Measurements from ENCODE around the gene TRAPPC10. TPM values are rescaled to one million over a fixed set of nuclear protein-coding genes. Genes with fewer than 3 reads are reported as not detected.

TRAPPC10 gene
- total and polyA plus RNA-seq, 2 donors (not counting 1 experiment from before 2014, with no cell fraction given) = 61.7 to 145 TPM

- ChIA-PET CTCF (interaction anchor here (1.4 to 1.8 kb wide), 2 partner anchors 181 to 360 kb away, joined by 3 to 4 read pairs; no protein-coding TSS in a partner anchor), POLR2A (no interaction called here)
- peaks cover 8% of the 10 kb centered on the region for H3K4me1 Mint-ChIP-seq
- Histone ChIP-seq H3K4me1 (ENCODE audit: control insufficient read depth in 2 of 2, insufficient read depth in 2 of 2, low read length in 2 of 2) (peaks cover 0 to 6% of the 10 kb centered on the region in 2 donors), H3K4me3 (ENCODE audit: control extremely low read depth in 1 of 5, extremely low read depth in 1 of 5, insufficient read depth in 1 of 5, low read depth in 2 of 5, low read length in 4 of 5) (no peak overlapping the region), H3K27me3 (replicated peaks in 1 of 4; ENCODE audit: control extremely low read depth in 1 of 4, control insufficient read depth in 3 of 4, insufficient read depth in 4 of 4, low read length in 3 of 4) (no peaks in the 10 kb centered on the region), H2AFZ (ENCODE audit: insufficient read depth, low read depth, low read length, poor library complexity, severe bottlenecking) (no peak overlapping the region), H3K27ac (ENCODE audit: low read length in 2 of 2) (no peak overlapping the region), H3K9ac (ENCODE audit: low read length) (no peak overlapping the region), H3K4me2 (replicated peaks; ENCODE audit: low read depth, low read length, poor library complexity, severe bottlenecking) (no peak overlapping the region), H4K20me1 (ENCODE audit: control insufficient read depth, insufficient read depth, low read length, poor library complexity, severe bottlenecking) (no peaks in the 10 kb centered on the region), H3K79me2 (ENCODE audit: control insufficient read depth, insufficient read depth, low read length) (no peaks in the 10 kb centered on the region), H3K36me3 (replicated peaks in 1 of 2; ENCODE audit: control extremely low read depth in 1 of 2, control insufficient read depth in 1 of 2, extremely low read depth in 1 of 2, insufficient read depth in 2 of 2, low read length in 1 of 2) (peaks cover 0 to 28% of the 10 kb centered on the region in 2 experiments), H3K9me3 (ENCODE audit: control extremely low read depth in 1 of 3, control insufficient read depth in 2 of 3, insufficient read depth in 1 of 3, low read length in 2 of 3) (no peaks in the 10 kb centered on the region)
- WGBS (ENCODE audit: insufficient coverage) = 96% methylated on average over 29 of the region's 29 CpGs
- TF ChIP-seq CTCF (IDR thresholded peaks at IDR 0.05) = no peak
- TF ChIP-seq EZH2 (IDR thresholded peaks at IDR 0.05; ENCODE audit: borderline replicate concordance, insufficient read depth, low read depth, low read length, poor library complexity, severe bottlenecking) = no peak
- no peaks in the 10 kb centered on the region for H3K27me3 Mint-ChIP-seq
- intact Hi-C loops (cut with micrococcal nuclease) = no loop called here
- ATAC-seq (ENCODE audit: low read depth) = no peak
- H3K4me3 Mint-ChIP-seq = no peak overlapping the region
- no peak for DNase-seq
- no peak overlapping the region for H3K27ac Mint-ChIP-seq
- H3K9me3 Mint-ChIP-seq (ENCODE audit: insufficient read depth) = no peaks in the 10 kb centered on the region
Observed at GRCh38 chr21:43971201-43971991, 40.7 kb upstream of the TRAPPC10 start.

- no peaks in the 10 kb centered on the region for H3K79me2 ChIP-seq (ENCODE audit: control insufficient read depth, insufficient read depth, low read length)
- H3K4me3 ChIP-seq (ENCODE audit: control extremely low read depth in 1 of 5, extremely low read depth in 1 of 5, insufficient read depth in 1 of 5, low read depth in 2 of 5, low read length in 4 of 5) = no peak overlapping the region
- no peaks in the 10 kb centered on the region for H3K9me3 Mint-ChIP-seq (ENCODE audit: insufficient read depth)
- no peak overlapping the region for H3K4me3 Mint-ChIP-seq
- H3K27ac Mint-ChIP-seq = no peak overlapping the region
- 98% methylated on average over 11 of the region's 11 CpGs for WGBS (ENCODE audit: insufficient coverage)
- H3K27me3 ChIP-seq (replicated peaks in 1 of 4; ENCODE audit: control extremely low read depth in 1 of 4, control insufficient read depth in 3 of 4, insufficient read depth in 4 of 4, low read length in 3 of 4) = no peaks in the 10 kb centered on the region
- TF ChIP-seq EZH2 (IDR thresholded peaks at IDR 0.05; ENCODE audit: borderline replicate concordance, insufficient read depth, low read depth, low read length, poor library complexity, severe bottlenecking) = no peak
- no peak for TF ChIP-seq CTCF (IDR thresholded peaks at IDR 0.05)
- no peak overlapping the region for H3K9ac ChIP-seq (ENCODE audit: low read length)
- DNase-seq (no peak), ATAC-seq (ENCODE audit: low read depth) (no peak)
- H3K4me2 ChIP-seq (replicated peaks; ENCODE audit: low read depth, low read length, poor library complexity, severe bottlenecking) = no peak overlapping the region
- no peak overlapping the region for H2AFZ ChIP-seq (ENCODE audit: insufficient read depth, low read depth, low read length, poor library complexity, severe bottlenecking)
- POLR2A ChIA-PET = no interaction called here
- H4K20me1 ChIP-seq (ENCODE audit: control insufficient read depth, insufficient read depth, low read length, poor library complexity, severe bottlenecking) = no peaks in the 10 kb centered on the region
- peaks cover 8% of the 10 kb centered on the region for H3K4me1 Mint-ChIP-seq
- no peak overlapping the region for H3K27ac ChIP-seq (ENCODE audit: low read length in 2 of 2)
- CTCF ChIA-PET = interaction anchor here (1.0 to 1.8 kb wide), 3 partner anchors 163 to 361 kb away, joined by 3 to 4 read pairs (median 3); no protein-coding TSS in a partner anchor
- intact Hi-C loops (cut with micrococcal nuclease) = no loop called here
- no peaks in the 10 kb centered on the region for H3K9me3 ChIP-seq (ENCODE audit: control extremely low read depth in 1 of 3, control insufficient read depth in 2 of 3, insufficient read depth in 1 of 3, low read length in 2 of 3)
- peaks cover 0 to 28% of the 10 kb centered on the region in 2 experiments for H3K36me3 ChIP-seq (replicated peaks in 1 of 2; ENCODE audit: control extremely low read depth in 1 of 2, control insufficient read depth in 1 of 2, extremely low read depth in 1 of 2, insufficient read depth in 2 of 2, low read length in 1 of 2)
- H3K27me3 Mint-ChIP-seq = no peaks in the 10 kb centered on the region
- H3K4me1 ChIP-seq (ENCODE audit: control insufficient read depth in 2 of 2, insufficient read depth in 2 of 2, low read length in 2 of 2) = peaks cover 0 to 6% of the 10 kb centered on the region in 2 donors
Observed at GRCh38 chr21:43971992-43972255, 40.2 kb upstream of the TRAPPC10 start.
